HepG2 (cell line): ENCODE data around the gene BCL2L2. TPM values are rescaled to one million over a fixed set of nuclear protein-coding genes. Genes with fewer than 3 reads are reported as not detected.

Experiments
- AGO1 ChIP-seq: fragments of 200-400 bp; formaldehyde crosslinking; IDR thresholded peaks from 2 replicates; pipeline ENCODE4 v1.6.1; 2017; ENCODE audit warnings: mild to moderate bottlenecking, low read depth, low read length, moderate library complexity; ENCODE audit not compliant: poor library complexity, severe bottlenecking
- BATF2 ChIP-seq: sonication (generic); formaldehyde crosslinking; IDR thresholded peaks from 2 replicates; pipeline ENCODE4 v1.8.0; 2022; ENCODE audit warnings: mild to moderate bottlenecking, missing genetic modification reagents, moderate library complexity
- HES4 ChIP-seq: sonication (generic); formaldehyde crosslinking; IDR thresholded peaks from 2 replicates; pipeline ENCODE4 v1.9.0; 2021; ENCODE audit warnings: mild to moderate bottlenecking, missing genetic modification reagents, borderline replicate concordance
- HHEX ChIP-seq: IDR thresholded peaks from 2 replicates; pipeline ENCODE4 v1.6.1; 2016; ENCODE audit warnings: control low read depth
- KAT2B ChIP-seq: fragments of 150-350 bp; IDR thresholded peaks from 2 replicates; pipeline ENCODE4 v1.6.1; 2014; ENCODE audit warnings: low read depth, low read length, borderline replicate concordance
- KLF11 ChIP-seq: IDR thresholded peaks from 2 replicates; pipeline ENCODE4 v1.6.1; 2016; ENCODE audit warnings: missing compliant biosample characterization
- RXRA ChIP-seq: sonication (generic); formaldehyde crosslinking; IDR thresholded peaks from 2 replicates; pipeline ENCODE4 v1.5.1; 2020; ENCODE audit warnings: missing genetic modification reagents
- SKI ChIP-seq: fragments of 450-650 bp; IDR thresholded peaks from one replicate; pipeline ENCODE4 v1.6.1; 2018; ENCODE audit warnings: mild to moderate bottlenecking; ENCODE audit not compliant: partially characterized antibody
- SMAD9 ChIP-seq: sonication (generic); formaldehyde crosslinking; IDR thresholded peaks from 2 replicates; pipeline ENCODE4 v1.5.1; 2020; ENCODE audit warnings: mild to moderate bottlenecking, missing genetic modification reagents
- SMARCE1 ChIP-seq: fragments of 450-650 bp; IDR thresholded peaks from 2 replicates; pipeline ENCODE4 v1.6.1; 2017; ENCODE audit warnings: borderline replicate concordance
- SP4 ChIP-seq: sonication (generic); formaldehyde crosslinking; IDR thresholded peaks from 2 replicates; pipeline ENCODE4 v1.8.1; 2023; ENCODE audit warnings: mild to moderate bottlenecking, missing genetic modification reagents
- STAT6 ChIP-seq: sonication (generic); formaldehyde crosslinking; IDR thresholded peaks from 2 replicates; pipeline ENCODE4 v1.4.0; 2020; ENCODE audit warnings: missing genetic modification reagents, mild to moderate bottlenecking, borderline replicate concordance
- ZFP1 ChIP-seq: IDR thresholded peaks from 2 replicates; pipeline ENCODE4 v1.6.1; 2016
- ZMAT3 ChIP-seq: sonication (generic); formaldehyde crosslinking; conservative IDR thresholded peaks from 2 replicates; pipeline ENCODE4 v1.7.0; 2021; ENCODE audit warnings: missing genetic modification reagents
- ZMYM4 ChIP-seq: sonication (generic); formaldehyde crosslinking; IDR thresholded peaks from 2 replicates; pipeline ENCODE4 v1.8.1; 2023; ENCODE audit warnings: mild to moderate bottlenecking, missing genetic modification reagents
- ZNF205 ChIP-seq: IDR thresholded peaks from 2 replicates; pipeline ENCODE4 v1.6.1; 2018; ENCODE audit warnings: missing biosample characterization, missing genetic modification reagents
- ZNF234 ChIP-seq: sonication (generic); formaldehyde crosslinking; conservative IDR thresholded peaks from 2 replicates; pipeline ENCODE4 v1.5.1; 2020; ENCODE audit warnings: mild to moderate bottlenecking, missing genetic modification reagents
- ZNF280D ChIP-seq: sonication (generic); formaldehyde crosslinking; IDR thresholded peaks from 2 replicates; pipeline ENCODE4 v1.5.1; 2020; ENCODE audit warnings: mild to moderate bottlenecking, missing genetic modification reagents
- ZNF484 ChIP-seq: sonication (generic); formaldehyde crosslinking; IDR thresholded peaks from 2 replicates; pipeline ENCODE4 v1.5.1; 2020; ENCODE audit warnings: mild to moderate bottlenecking, low read depth, missing genetic modification reagents, borderline replicate concordance
- ZNF737 ChIP-seq: sonication (generic); formaldehyde crosslinking; IDR thresholded peaks from 2 replicates; pipeline ENCODE4 v1.5.0; 2020; ENCODE audit warnings: missing genetic modification reagents, mild to moderate bottlenecking, borderline replicate concordance
- ZNF775 ChIP-seq: sonication (generic); formaldehyde crosslinking; IDR thresholded peaks from 2 replicates; pipeline ENCODE4 v1.4.0; 2020; ENCODE audit warnings: missing genetic modification reagents, mild to moderate bottlenecking, moderate library complexity, borderline replicate concordance
- ZNF800 ChIP-seq: sonication (generic); formaldehyde crosslinking; IDR thresholded peaks from 2 replicates; pipeline ENCODE4 v1.4.0; 2020; ENCODE audit warnings: missing genetic modification reagents
- ZNF879 ChIP-seq: sonication (generic); formaldehyde crosslinking; IDR thresholded peaks from 2 replicates; pipeline ENCODE4 v1.8.1; 2023; ENCODE audit warnings: missing genetic modification reagents
- polyA plus RNA-seq, 8 experiments: library from polyadenylated mRNA; depleted of rRNA in 3 of 8; stranded (reverse) in 7 of 8; unstranded in 1 of 8; fragments of >200 nt; fragmentation: Illumina TruSeq in 4 of 8; extraction: Trizol in 4 of 8; gene quantifications; 2 replicates each; pipeline versions ENCODE4 v1.2.1 to v1.2.3, GENCODE V29; 2011 to 2016; ENCODE audit warnings: low read depth in 4 of 8, missing spikeins in 1 of 8, mixed read lengths in 1 of 8; ENCODE audit not compliant: insufficient read depth in 1 of 8
- total RNA-seq, 5 experiments: library from RNA; depleted of rRNA; stranded (reverse); fragments of >200 nt; fragmentation: Illumina TruSeq; extraction: Trizol; gene quantifications; 2 replicates each; pipeline ENCODE4 v1.2.3, GENCODE V29; 2016; ENCODE audit warnings: low read depth in 1 of 5

The BCL2L2 gene
- total and polyA plus RNA-seq, 2 of the 13 experiments (the other 11 are each of a cell fraction or from before 2014, with no cell fraction given) = 28.1 to 49.8 TPM

GRCh38 chr14:23326491-23327332, 20.1 kb downstream of the BCL2L2 start (continued):
- no peak for TF ChIP-seq ZNF879
- TF ChIP-seq ZNF205 (CRISPR knock-in tag) = peak; percentile 31; the same call in 1 of the 2 replicates
- TF ChIP-seq ZFP1 (CRISPR knock-in tag) = no peak
- TF ChIP-seq ZNF234 (CRISPR knock-in tag) = no peak
- TF ChIP-seq RXRA (CRISPR knock-in tag) = no peak
- TF ChIP-seq HES4 (CRISPR knock-in tag) = no peak
- TF ChIP-seq ZNF800 (CRISPR knock-in tag) = no peak
- no peak for TF ChIP-seq SKI
- TF ChIP-seq ZNF775 = no peak; the same call in 1 of the 2 replicates
- no peak for TF ChIP-seq AGO1
- TF ChIP-seq ZNF280D (CRISPR knock-in tag) = peak; percentile 72; the same call in 1 of the 2 replicates
- TF ChIP-seq SMAD9 (CRISPR knock-in tag) = no peak
- TF ChIP-seq STAT6 = no peak
- no peak; the same call in 1 of the 2 replicates for TF ChIP-seq SP4 (CRISPR knock-in tag)
- no peak for TF ChIP-seq SMARCE1
- no peak for TF ChIP-seq ZMAT3 (CRISPR knock-in tag)
- TF ChIP-seq ZMYM4 (CRISPR knock-in tag) = no peak
- no peak for TF ChIP-seq KAT2B
- TF ChIP-seq KLF11 (CRISPR knock-in tag) = no peak
- TF ChIP-seq ZNF737 = no peak
- TF ChIP-seq HHEX = no peak
- no peak for TF ChIP-seq ZNF484 (CRISPR knock-in tag)
- no peak for TF ChIP-seq BATF2
